GM12874 (cell line): Measurements from ENCODE around the gene OR52L1.

ENCODE experiments used
- TF ChIP-seq, protein P1 (sequence below): IDR thresholded peaks from 2 replicates; pipeline ENCODE4 v1.5.1; 2011; ENCODE audit warnings: low read depth, mild to moderate bottlenecking, control low read depth, low read length, moderate library complexity; ENCODE audit not compliant: insufficient read depth

Gene OR52L1

DNA sequence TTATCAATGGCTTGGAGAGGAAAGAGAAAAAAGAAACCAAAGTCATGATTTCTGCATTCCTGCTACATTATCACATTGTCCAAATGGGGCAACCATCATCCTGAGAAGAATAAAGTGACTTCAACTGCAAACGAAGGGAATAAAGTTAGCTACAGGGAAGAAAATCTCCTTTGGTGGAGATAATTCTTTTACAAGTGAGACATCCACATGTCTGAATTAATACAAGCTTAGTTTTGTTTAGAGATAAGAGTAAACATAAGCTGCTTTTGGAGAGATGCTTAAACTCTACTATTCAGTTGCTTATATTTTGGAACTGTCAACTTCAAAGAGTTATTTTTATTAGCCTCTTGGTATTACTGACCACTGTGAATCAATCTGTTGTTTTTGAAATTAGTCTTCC lies at the start of gene OR52L1:
Gene OR52L1, minus strand, starts transcription at position 101 of the 400 bp plus-strand sequence. Its CDS starts 55 bp downstream, at position 46.
- TF ChIP-seq, protein P1, sequence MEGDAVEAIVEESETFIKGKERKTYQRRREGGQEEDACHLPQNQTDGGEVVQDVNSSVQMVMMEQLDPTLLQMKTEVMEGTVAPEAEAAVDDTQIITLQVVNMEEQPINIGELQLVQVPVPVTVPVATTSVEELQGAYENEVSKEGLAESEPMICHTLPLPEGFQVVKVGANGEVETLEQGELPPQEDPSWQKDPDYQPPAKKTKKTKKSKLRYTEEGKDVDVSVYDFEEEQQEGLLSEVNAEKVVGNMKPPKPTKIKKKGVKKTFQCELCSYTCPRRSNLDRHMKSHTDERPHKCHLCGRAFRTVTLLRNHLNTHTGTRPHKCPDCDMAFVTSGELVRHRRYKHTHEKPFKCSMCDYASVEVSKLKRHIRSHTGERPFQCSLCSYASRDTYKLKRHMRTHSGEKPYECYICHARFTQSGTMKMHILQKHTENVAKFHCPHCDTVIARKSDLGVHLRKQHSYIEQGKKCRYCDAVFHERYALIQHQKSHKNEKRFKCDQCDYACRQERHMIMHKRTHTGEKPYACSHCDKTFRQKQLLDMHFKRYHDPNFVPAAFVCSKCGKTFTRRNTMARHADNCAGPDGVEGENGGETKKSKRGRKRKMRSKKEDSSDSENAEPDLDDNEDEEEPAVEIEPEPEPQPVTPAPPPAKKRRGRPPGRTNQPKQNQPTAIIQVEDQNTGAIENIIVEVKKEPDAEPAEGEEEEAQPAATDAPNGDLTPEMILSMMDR: no peak

DNA sequence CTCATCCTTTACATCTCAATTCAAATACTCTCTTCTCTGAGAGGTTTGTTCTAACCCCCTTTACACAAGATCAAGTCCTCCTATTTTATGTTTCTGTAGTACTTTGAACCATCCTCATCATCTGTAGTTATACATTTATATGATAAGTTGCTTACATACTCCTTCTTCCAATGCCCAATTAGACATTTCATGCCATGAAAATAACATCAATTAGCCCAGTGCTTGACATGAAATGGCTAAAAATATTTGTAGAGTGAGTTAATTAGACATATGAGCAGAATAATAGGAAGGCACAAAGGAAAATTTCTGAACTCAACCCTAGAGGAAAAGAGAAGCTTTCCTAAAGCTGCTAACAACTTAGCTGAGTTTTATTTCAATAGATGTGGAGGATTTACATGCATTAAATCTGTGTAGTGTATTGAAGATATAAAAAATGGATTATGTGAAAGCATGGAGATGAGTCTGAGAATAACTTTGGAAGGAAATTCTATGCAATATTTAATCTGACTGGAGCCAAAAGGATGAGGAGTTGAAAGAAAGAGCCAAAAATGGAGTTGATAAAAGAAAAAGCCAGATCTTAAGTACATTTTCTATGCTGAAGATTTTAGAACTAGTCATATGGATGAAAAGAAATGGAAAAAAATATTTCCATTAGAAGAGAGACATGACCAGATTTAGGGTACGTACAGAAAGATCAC lies 44.1 kb upstream of the OR52L1 start, which contains the start of gene OR56A1:
Gene OR56A1, minus strand, starts transcription at position 51 of the 698 bp plus-strand sequence. CDS start 3,066 bp downstream, outside the sequence.
- TF ChIP-seq, protein P1: no peak

DNA sequence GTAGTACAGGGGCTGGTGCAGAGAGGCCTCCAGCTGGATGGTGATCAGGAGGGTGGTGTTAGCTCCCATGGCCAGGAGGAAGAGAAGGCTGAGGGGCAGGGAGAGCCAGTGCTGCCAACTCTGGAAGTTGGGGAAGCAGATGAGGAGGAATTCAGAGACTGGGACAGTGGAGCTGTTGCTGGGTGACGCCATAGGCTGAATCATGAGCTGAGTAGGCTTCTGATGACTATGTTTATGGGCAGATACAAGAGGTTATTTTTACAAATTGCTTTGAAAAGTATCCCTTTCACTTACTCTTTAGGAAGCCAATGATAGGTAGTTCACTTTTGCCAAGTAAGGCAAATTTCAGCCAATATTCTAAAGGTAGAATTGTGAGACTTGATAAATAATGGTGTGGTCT lies 40.7 kb upstream of the OR52L1 start:
- TF ChIP-seq, protein P1: no peak

DNA sequence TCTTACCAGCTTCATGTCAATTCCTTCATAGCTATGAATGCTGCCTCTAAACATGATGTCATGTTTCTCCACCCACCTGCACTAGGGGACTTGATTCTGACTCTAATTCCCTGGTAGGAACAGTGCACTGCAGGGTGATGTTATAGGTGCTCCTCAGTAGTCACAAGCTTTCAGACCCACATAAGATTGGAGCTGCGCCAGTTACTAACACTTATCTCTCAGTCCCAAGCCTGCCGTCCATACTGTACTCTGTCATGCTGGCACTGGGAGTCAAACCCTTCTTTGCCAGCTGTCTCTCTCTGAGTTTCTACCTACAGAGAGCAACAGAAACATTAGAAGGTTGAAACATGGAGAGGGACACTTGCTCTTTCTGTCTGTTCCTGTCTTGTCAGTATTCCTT lies 38.3 kb upstream of the OR52L1 start:
- TF ChIP-seq, protein P1: no peak

DNA sequence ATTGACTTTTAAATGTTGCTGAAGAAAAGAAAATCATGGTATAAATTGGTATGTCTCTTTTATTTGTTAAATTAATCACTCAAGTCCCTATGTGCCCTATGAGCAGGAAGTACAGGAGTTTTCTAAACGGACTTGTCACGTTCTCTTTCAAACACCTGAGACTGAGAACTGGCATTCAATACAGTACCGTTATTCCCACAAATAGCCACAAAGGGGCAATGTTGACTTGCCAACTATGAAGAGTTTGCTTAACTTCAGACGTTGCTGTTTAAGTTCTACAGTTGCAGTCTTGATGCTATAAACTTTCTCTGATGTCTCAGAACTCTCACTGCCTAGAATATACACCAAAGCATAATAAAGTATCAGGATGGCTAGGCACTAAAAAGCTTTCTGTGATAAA lies 36.2 kb upstream of the OR52L1 start:
- TF ChIP-seq, protein P1: no peak

DNA sequence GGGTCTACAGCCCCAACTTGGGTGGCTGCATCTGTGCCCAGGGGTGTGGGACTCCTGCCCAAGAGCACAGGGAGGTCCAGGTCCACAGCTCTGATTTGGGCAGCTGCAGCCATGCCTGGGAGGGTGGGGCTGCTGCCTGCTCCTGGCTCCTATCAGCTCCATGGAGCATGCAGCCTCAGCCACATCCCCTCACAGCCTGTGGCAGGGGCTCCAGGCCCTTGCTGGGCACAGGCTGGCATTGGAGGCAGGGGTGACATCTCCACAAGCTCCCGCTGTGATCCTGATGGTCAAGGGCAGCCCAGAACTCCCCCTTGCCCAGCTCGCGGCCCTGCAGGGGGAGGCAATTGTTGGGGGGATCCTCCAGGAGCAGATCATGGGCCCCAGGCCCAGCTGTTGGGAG lies 26.3 kb upstream of the OR52L1 start:
- TF ChIP-seq, protein P1: no peak

DNA sequence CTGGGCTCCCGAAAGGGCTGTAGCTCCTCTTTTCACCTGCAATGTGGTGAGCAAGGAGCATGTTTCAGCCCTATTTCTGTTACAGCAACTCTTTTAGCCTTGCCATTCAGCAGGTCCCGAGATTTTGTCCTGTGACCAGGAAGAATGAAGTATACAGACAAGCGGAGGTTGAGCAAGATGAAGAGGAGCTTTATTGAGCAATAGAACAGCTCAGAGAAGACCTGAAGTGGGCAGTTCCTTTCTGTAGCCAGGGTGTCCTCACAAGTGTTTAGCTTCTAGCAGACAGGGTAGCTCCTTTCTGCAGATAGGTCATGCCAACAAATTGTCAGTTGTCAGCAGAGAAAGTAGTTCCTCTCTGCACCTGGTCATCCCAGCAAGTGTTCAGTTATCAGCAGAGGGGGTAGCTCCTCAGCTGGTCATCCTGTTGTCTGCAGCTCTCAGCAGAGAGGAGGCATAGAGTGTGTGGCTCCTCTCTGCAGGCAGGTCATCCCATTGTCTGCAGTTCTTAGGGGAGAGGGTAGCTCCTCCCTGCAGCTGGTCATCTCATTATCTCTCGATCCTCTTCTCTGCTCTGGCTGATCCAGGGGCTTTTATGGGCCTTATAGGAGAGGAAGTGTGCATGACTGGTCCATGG lies 25.4 kb upstream of the OR52L1 start:
- TF ChIP-seq, protein P1: no peak
